Fibroblast of lung (primary cell): ENCODE data around the gene IL1RAP.

ENCODE experiments used
- CTCF ChIP-seq, 2 donors: IDR thresholded peaks in 1 of 2; conservative IDR thresholded peaks in 1 of 2; 1 replicate in 1 of 2; 2 replicates in 1 of 2; pipeline ENCODE4 v1.5.1; 2011 to 2012; ENCODE audit warnings: low read length in 2 of 2, control low read depth in 1 of 2, inconsistent platforms in 1 of 2, low read depth in 1 of 2, mild to moderate bottlenecking in 1 of 2
- EZH2 ChIP-seq: IDR thresholded peaks from 2 replicates; pipeline ENCODE4 v1.5.1; 2012; ENCODE audit warnings: low read length, control low read depth, mild to moderate bottlenecking; ENCODE audit errors: missing control alignments

- TF ChIP-seq EZH2: no peak
- TF ChIP-seq CTCF (conservative IDR thresholded peaks at IDR 0.05 in 1 of 2, IDR thresholded peaks at IDR 0.05 in 1 of 2; ENCODE audit: low read depth in 1 of 2, low read length in 2 of 2): no peak
Measured at GRCh38 chr3:190548031-190548656, 34.3 kb downstream of the IL1RAP start.
